HCT116 (cell line): ENCODE results near the gene DDI2. TPM values are rescaled to one million over a fixed set of nuclear protein-coding genes. Genes with fewer than 3 reads are reported as not detected.

Experiments
- ATAC-seq: fragments of 200-7000 bp; cut with Tn5 transposase; 2 replicates; pipeline ENCODE4 v1.9.1; 2020; ENCODE audit warnings: mild to moderate bottlenecking, moderate library complexity
- BruUV-seq: library from RNA; stranded (reverse); fragments of 400-500 nt; replicated peaks from 2 replicates; lab custom pipeline; 2021; lab: Mats Ljungman, UMichigan
- CTCF ChIA-PET: fragments of 300-600 bp; sonication (Branson Sonifier 250); formaldehyde crosslinking; loops from one replicate; lab custom pipeline; 2021; ENCODE audit warnings: antibody characterized with exemption; lab: Charles Lee
- POLR2A ChIA-PET: fragments of 300-600, 350-600 bp; sonication (Branson Sonifier 250); formaldehyde crosslinking; loops from one replicate; lab custom pipeline; 2021; ENCODE audit warnings: antibody characterized with exemption; lab: Charles Lee
- RAD21 ChIA-PET, 2 experiments: fragments of 300-600 bp; sonication (Branson Sonifier 250); formaldehyde crosslinking; loops; one replicate each; lab custom pipeline; 2023; ENCODE audit warnings: low total read pairs in 2 of 2; ENCODE audit not compliant: uncharacterized antibody in 2 of 2, unreplicated experiment in 2 of 2, low non-redundant PET in 1 of 2; lab: Charles Lee
- DNase-seq: peaks from one replicate; pipeline ENCODE4 v3.0.0-alpha.2; 2010; ENCODE audit warnings: low read depth, low spot score
- H2AFZ ChIP-seq: fragments of 200-600 bp; shearing (Covaris generic), sonication (generic); 2 replicates; pipeline ENCODE4 v1.6.1; 2017; ENCODE audit warnings: low read depth, mixed run types, mixed read lengths, antibody characterized with exemption, low read length; ENCODE audit not compliant: poor library complexity, severe bottlenecking
- H3K27ac ChIP-seq: 2 replicates; pipeline ENCODE4 v1.5.1; 2012; ENCODE audit warnings: low read depth, low read length
- H3K27me3 ChIP-seq: fragments of 200-600 bp; sonication (generic); 2 replicates; pipeline ENCODE4 v1.6.1; 2016; ENCODE audit warnings: mixed run types, low read length, mixed read lengths; ENCODE audit not compliant: insufficient read depth
- H3K36me3 ChIP-seq, 2 experiments: fragments of 200-500 bp in 1 of 2; fragments of 200-600 bp in 1 of 2; sonication (Bioruptor generic) in 1 of 2; sonication (generic) in 1 of 2; 2 replicates each; pipeline versions ENCODE4 v1.5.1 to v1.6.1; 2014 to 2016; ENCODE audit warnings: low read length in 2 of 2, inconsistent platforms in 1 of 2, mixed read lengths in 1 of 2, mixed run types in 1 of 2; ENCODE audit not compliant: insufficient read depth in 2 of 2, control insufficient read depth in 1 of 2
- H3K4me1 ChIP-seq, 2 experiments: fragments of 200-600 bp in 1 of 2; sonication (generic) in 1 of 2; 2 replicates each; pipeline versions ENCODE4 v1.5.1 to v1.6.1; 2012 to 2017; ENCODE audit warnings: low read length in 2 of 2, inconsistent platforms in 1 of 2, mild to moderate bottlenecking in 1 of 2, mixed read lengths in 1 of 2, mixed run types in 1 of 2, moderate library complexity in 1 of 2; ENCODE audit not compliant: insufficient read depth in 2 of 2, control insufficient read depth in 1 of 2
- H3K4me2 ChIP-seq: fragments of 200-600 bp; sonication (generic); 2 replicates; pipeline ENCODE4 v1.6.1; 2017; ENCODE audit warnings: mixed run types, low read length, mixed read lengths
- H3K4me3 ChIP-seq, 2 experiments: fragments of 200-600 bp in 1 of 2; sonication (generic) in 1 of 2; replicated peaks in 1 of 2; 2 replicates each; pipeline ENCODE4 v1.5.1; 2011 to 2016; ENCODE audit warnings: low read length in 2 of 2, control low read depth in 1 of 2, low read depth in 1 of 2, mild to moderate bottlenecking in 1 of 2, mixed read lengths in 1 of 2, mixed run types in 1 of 2
- H3K79me2 ChIP-seq: fragments of 200-600 bp; sonication (generic); 2 replicates; pipeline ENCODE4 v1.6.1; 2017; ENCODE audit warnings: mild to moderate bottlenecking, mixed run types, low read length, moderate library complexity, mixed read lengths; ENCODE audit not compliant: insufficient read depth
- H3K9ac ChIP-seq: fragments of 200-600 bp; sonication (generic); 2 replicates; pipeline ENCODE4 v1.6.1; 2016; ENCODE audit warnings: low read length, mixed read lengths
- H3K9me2 ChIP-seq: fragments of 200-600 bp; sonication (generic), shearing (Covaris generic); 2 replicates; pipeline ENCODE4 v1.6.1; 2017; ENCODE audit warnings: mixed run types, mild to moderate bottlenecking, moderate library complexity; ENCODE audit not compliant: insufficient read depth
- H3K9me3 ChIP-seq, 2 experiments: fragments of 200-500 bp in 1 of 2; fragments of 200-600 bp in 1 of 2; sonication (Bioruptor generic) in 1 of 2; sonication (generic) in 1 of 2; 2 replicates each; pipeline ENCODE4 v1.6.1; 2014 to 2017; ENCODE audit warnings: low read length in 2 of 2, mixed read lengths in 2 of 2, inconsistent platforms in 1 of 2, low read depth in 1 of 2, mild to moderate bottlenecking in 1 of 2, mixed run types in 1 of 2, moderate library complexity in 1 of 2; ENCODE audit not compliant: control insufficient read depth in 1 of 2, insufficient read depth in 1 of 2
- H4K20me1 ChIP-seq: fragments of 200-600 bp; sonication (generic), shearing (Covaris generic); 2 replicates; pipeline ENCODE4 v1.6.1; 2017; ENCODE audit warnings: mixed run types, mild to moderate bottlenecking, moderate library complexity; ENCODE audit not compliant: insufficient read depth
- ELF1 ChIP-seq: IDR thresholded peaks from 2 replicates; pipeline ENCODE4 v1.6.1; 2012; ENCODE audit warnings: low read depth, borderline replicate concordance
- FOSL1 ChIP-seq: IDR thresholded peaks from 2 replicates; pipeline ENCODE4 v1.6.1; 2012; ENCODE audit warnings: low read depth
- POLR2A ChIP-seq: IDR thresholded peaks from 2 replicates; pipeline ENCODE4 v1.7.0; 2011; ENCODE audit warnings: borderline replicate concordance; ENCODE audit not compliant: insufficient read depth, insufficient read length; ENCODE audit errors: extremely low read depth
- ZFX ChIP-seq: fragments of 450-650 bp; IDR thresholded peaks from 2 replicates; pipeline ENCODE4 v1.6.1; 2017
- ZNF274 ChIP-seq: fragments of 200-500 bp; sonication (Bioruptor generic); IDR thresholded peaks from 2 replicates; pipeline ENCODE4 v1.6.1; 2014; ENCODE audit warnings: mild to moderate bottlenecking, low read depth, low read length, inconsistent platforms
- intact Hi-C: fragments of 100-400 bp; cut with micrococcal nuclease; formaldehyde crosslinking; loops from 2 replicates; pipeline ENCODE4 v1.10.0; 2022
- total RNA-seq: library from RNA; stranded (reverse); gene quantifications from one replicate; pipeline ENCODE4 v1.2.1, GENCODE V29; 2021; ENCODE audit not compliant: unreplicated experiment

The DDI2 gene
- total RNA-seq, 1 experiment from 2014 or later, result 26.3 TPM

GRCh38 chr1:15690317-15690716, 73.1 kb downstream of the DDI2 start:
- H2AFZ ChIP-seq, result no peak overlapping the region
- no peak overlapping the region for H3K4me2 ChIP-seq
- no TSS peak for BruUV-seq
- H3K9me3 ChIP-seq, result no peaks in the 10 kb centered on the region
- no peak overlapping the region for H3K9ac ChIP-seq
- no peaks in the 10 kb centered on the region for H3K9me2 ChIP-seq
- no peak overlapping the region for H3K4me3 ChIP-seq
- TF ChIP-seq ELF1, result no peak
- TF ChIP-seq FOSL1, result no peak
- no peak for TF ChIP-seq ZNF274
- no peak for TF ChIP-seq POLR2A
- TF ChIP-seq, all 23 proteins: peak for 0
- ChIA-PET RAD21 (no interaction called here), CTCF (no interaction called here), POLR2A (interaction anchor here (0.5 kb wide), 1 partner anchor 118 kb away, joined by 6 read pairs; no protein-coding TSS in a partner anchor)
- DNase-seq (no peak), ATAC-seq (no peak)
- H4K20me1 ChIP-seq, result no peaks in the 10 kb centered on the region
- H3K27me3 ChIP-seq, result no peaks in the 10 kb centered on the region
- peaks cover 73% of the 10 kb centered on the region for H3K79me2 ChIP-seq
- no peak overlapping the region for H3K27ac ChIP-seq
- peaks cover 5 to 7% of the 10 kb centered on the region in 2 experiments; a peak in 3 of 4 replicates for H3K4me1 ChIP-seq
- H3K36me3 ChIP-seq, result no peaks in the 10 kb centered on the region
- intact Hi-C loops, result no loop called here

GRCh38 chr1:15691434-15692032, 74.3 kb downstream of the DDI2 start:
- Histone ChIP-seq H3K4me3 (no peak overlapping the region), H3K9ac (no peak overlapping the region), H3K9me3 (no peaks in the 10 kb centered on the region), H3K4me1 (no peaks in the 10 kb centered on the region), H3K79me2 (peaks cover 61% of the 10 kb centered on the region), H2AFZ (no peak overlapping the region), H3K27me3 (no peaks in the 10 kb centered on the region)
- DNase-seq, result no peak
- CTCF ChIA-PET, result no interaction called here
- intact Hi-C loops, result no loop called here
- no peak for ATAC-seq
- TF ChIP-seq ZFX, result no peak
- TF ChIP-seq, all 23 proteins: peak for 0
- no peaks in the 10 kb centered on the region for H3K36me3 ChIP-seq
- no peaks in the 10 kb centered on the region for H3K9me2 ChIP-seq
- RAD21 ChIA-PET, result no interaction called here
- no peak overlapping the region for H3K4me2 ChIP-seq
- H4K20me1 ChIP-seq, result no peaks in the 10 kb centered on the region
- BruUV-seq, result no TSS peak
- POLR2A ChIA-PET, result no interaction called here
- H3K27ac ChIP-seq, result no peak overlapping the region
